Measurements from ENCODE around the gene COL5A3. TPM values are rescaled to one million over a fixed set of nuclear protein-coding genes. Genes with fewer than 3 reads are reported as not detected.

The COL5A3 gene
- polyA plus RNA-seq, 2 of the 4 experiments (the other 2 are of a cell fraction), result 0.12 to 0.36 TPM

- TF ChIP-seq, protein P1, sequence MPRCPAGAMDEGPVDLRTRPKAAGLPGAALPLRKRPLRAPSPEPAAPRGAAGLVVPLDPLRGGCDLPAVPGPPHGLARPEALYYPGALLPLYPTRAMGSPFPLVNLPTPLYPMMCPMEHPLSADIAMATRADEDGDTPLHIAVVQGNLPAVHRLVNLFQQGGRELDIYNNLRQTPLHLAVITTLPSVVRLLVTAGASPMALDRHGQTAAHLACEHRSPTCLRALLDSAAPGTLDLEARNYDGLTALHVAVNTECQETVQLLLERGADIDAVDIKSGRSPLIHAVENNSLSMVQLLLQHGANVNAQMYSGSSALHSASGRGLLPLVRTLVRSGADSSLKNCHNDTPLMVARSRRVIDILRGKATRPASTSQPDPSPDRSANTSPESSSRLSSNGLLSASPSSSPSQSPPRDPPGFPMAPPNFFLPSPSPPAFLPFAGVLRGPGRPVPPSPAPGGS (IDR thresholded peaks at IDR 0.05), result no peak
- TF ChIP-seq JUN (IDR thresholded peaks at IDR 0.05) (0 out of 5 replicates have a peak, but pooled peaks of 1 of the 2 experiments have one; percentile 28), ATOH8 (CRISPR knock-in tag; IDR thresholded peaks at IDR 0.05; ENCODE audit: low read depth) (no peak), MAFK (IDR thresholded peaks at IDR 0.05; ENCODE audit: partially characterized antibody) (peak; percentile 74), ZC3H11A (IDR thresholded peaks at IDR 0.05) (no peak), EHF (CRISPR knock-in tag; IDR thresholded peaks at IDR 0.05) (no peak), CBX8 (IDR thresholded peaks at IDR 0.05) (no peak), JUNB (IDR thresholded peaks at IDR 0.05) (no peak), MYC (IDR thresholded peaks at IDR 0.05; ENCODE audit: borderline replicate concordance, low read length) (0 out of 2 replicates have a peak, but pooled peaks have one; percentile 27), MAX (IDR thresholded peaks at IDR 0.05) (peak; percentile 53; the same call in 1 of the 2 replicates), CBX2 (IDR thresholded peaks at IDR 0.05; ENCODE audit: borderline replicate concordance, low read depth) (no peak), TP53 (CRISPR knock-in tag; IDR thresholded peaks at IDR 0.05) (no peak)
- TF ChIP-seq, protein P2, sequence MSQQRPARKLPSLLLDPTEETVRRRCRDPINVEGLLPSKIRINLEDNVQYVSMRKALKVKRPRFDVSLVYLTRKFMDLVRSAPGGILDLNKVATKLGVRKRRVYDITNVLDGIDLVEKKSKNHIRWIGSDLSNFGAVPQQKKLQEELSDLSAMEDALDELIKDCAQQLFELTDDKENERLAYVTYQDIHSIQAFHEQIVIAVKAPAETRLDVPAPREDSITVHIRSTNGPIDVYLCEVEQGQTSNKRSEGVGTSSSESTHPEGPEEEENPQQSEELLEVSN (IDR thresholded peaks at IDR 0.05; ENCODE audit: borderline replicate concordance, low read depth), result no peak
- TF ChIP-seq, protein P3, sequence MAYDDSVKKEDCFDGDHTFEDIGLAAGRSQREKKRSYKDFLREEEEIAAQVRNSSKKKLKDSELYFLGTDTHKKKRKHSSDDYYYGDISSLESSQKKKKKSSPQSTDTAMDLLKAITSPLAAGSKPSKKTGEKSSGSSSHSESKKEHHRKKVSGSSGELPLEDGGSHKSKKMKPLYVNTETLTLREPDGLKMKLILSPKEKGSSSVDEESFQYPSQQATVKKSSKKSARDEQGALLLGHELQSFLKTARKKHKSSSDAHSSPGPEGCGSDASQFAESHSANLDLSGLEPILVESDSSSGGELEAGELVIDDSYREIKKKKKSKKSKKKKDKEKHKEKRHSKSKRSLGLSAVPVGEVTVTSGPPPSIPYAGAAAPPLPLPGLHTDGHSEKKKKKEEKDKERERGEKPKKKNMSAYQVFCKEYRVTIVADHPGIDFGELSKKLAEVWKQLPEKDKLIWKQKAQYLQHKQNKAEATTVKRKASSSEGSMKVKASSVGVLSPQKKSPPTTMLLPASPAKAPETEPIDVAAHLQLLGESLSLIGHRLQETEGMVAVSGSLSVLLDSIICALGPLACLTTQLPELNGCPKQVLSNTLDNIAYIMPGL (CRISPR knock-in tag; IDR thresholded peaks at IDR 0.05; ENCODE audit: borderline replicate concordance), result no peak
Observed at GRCh38 chr19:9914315-9915207, 95.7 kb downstream of the COL5A3 start (continued).

- no peak for TF ChIP-seq TFCP2L1 (CRISPR knock-in tag; IDR thresholded peaks at IDR 0.05)
- no peak for TF ChIP-seq ATOH8 (CRISPR knock-in tag; IDR thresholded peaks at IDR 0.05; ENCODE audit: low read depth)
- TF ChIP-seq EHF (CRISPR knock-in tag; IDR thresholded peaks at IDR 0.05), result no peak
- no peak for TF ChIP-seq RNF2 (IDR thresholded peaks at IDR 0.05; ENCODE audit: borderline replicate concordance, low read depth)
- TF ChIP-seq, protein P4, sequence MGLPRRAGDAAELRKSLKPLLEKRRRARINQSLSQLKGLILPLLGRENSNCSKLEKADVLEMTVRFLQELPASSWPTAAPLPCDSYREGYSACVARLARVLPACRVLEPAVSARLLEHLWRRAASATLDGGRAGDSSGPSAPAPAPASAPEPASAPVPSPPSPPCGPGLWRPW (IDR thresholded peaks at IDR 0.05), result no peak
- TF ChIP-seq HOXB5 (CRISPR knock-in tag; IDR thresholded peaks at IDR 0.05), result no peak
- TF ChIP-seq RFX5 (IDR thresholded peaks at IDR 0.05), result no peak
- no peak for TF ChIP-seq CBX8 (IDR thresholded peaks at IDR 0.05)
- TF ChIP-seq NPAS2 (CRISPR knock-in tag; IDR thresholded peaks at IDR 0.05; ENCODE audit: borderline replicate concordance), result no peak
- no peak for TF ChIP-seq NR3C1 (IDR thresholded peaks at IDR 0.05)
- no peak for TF ChIP-seq HDAC2 (IDR thresholded peaks at IDR 0.05)
- TF ChIP-seq REST (IDR thresholded peaks at IDR 0.05), result no peak
- TF ChIP-seq JUN (IDR thresholded peaks at IDR 0.05), result no peak
- TF ChIP-seq, protein P3 (CRISPR knock-in tag; IDR thresholded peaks at IDR 0.05; ENCODE audit: borderline replicate concordance), result no peak
- WGBS (ENCODE audit: missing lambda C conversion rate), result no CpG with 5 or more reads among the region's 27 CpGs
- peak; percentile 41 to 43; a peak in 5 of 6 replicates for ATAC-seq
- DNase-seq (ENCODE audit: low read depth in 1 of 2, low spot score in 1 of 2), result peak in 1 of 2 experiments; percentile 55
- H3K4me1 ChIP-seq, result peaks cover 10% of the 10 kb centered on the region; the same call in 1 of the 3 replicates
- ChIA-PET CTCF (interaction anchor here (1.0 to 1.1 kb wide), 2 partner anchors 10 to 72 kb away, joined by 3 to 4 read pairs; no protein-coding TSS in a partner anchor), POLR2A (no interaction called here)
- H3K27ac ChIP-seq, result peak overlapping the region; percentile 89 to 95
- no peaks in the 10 kb centered on the region for H3K9me3 ChIP-seq
- peak overlapping the region; percentile 80 for H3K4me3 ChIP-seq
- no peak for FAIRE-seq
- H3K4me2 ChIP-seq, result peak overlapping the region; percentile 99
Observed at GRCh38 chr19:9914001-9914314, 96.3 kb downstream of the COL5A3 start.
